Loucy (cell line): ENCODE measurements around the gene TMEM250.

Source experiments
- CTCF ChIP-seq: fragments of 200-600 bp; sonication (generic); conservative IDR thresholded peaks from 2 replicates; pipeline ENCODE4 v1.5.1; 2014; ENCODE audit warnings: mild to moderate bottlenecking, antibody characterized with exemption, low read length
- EZH2phosphoT487 ChIP-seq: fragments of 200-600 bp; IDR thresholded peaks from 2 replicates; pipeline ENCODE4 v1.6.1; 2018; ENCODE audit warnings: antibody characterized with exemption, mild to moderate bottlenecking, moderate library complexity, borderline replicate concordance

- TF ChIP-seq CTCF (no peak), EZH2phosphoT487 (no peak)
These were observed 38.8 kb downstream of the TMEM250 start for GRCh38 chr9:136079916-136080246.
